Endothelial cell (in vitro differentiated cells): ENCODE measurements around the gene PDZD2. TPM values are rescaled to one million over a fixed set of nuclear protein-coding genes. Genes with fewer than 3 reads are reported as not detected.

Experiments used
- DNase-seq: peaks from one replicate; pipeline ENCODE4 v3.0.0; 2021; ENCODE audit warnings: low spot score
- H3K27ac Mint-ChIP-seq: one replicate; pipeline ENCODE4 v1.8.0; 2021; ENCODE audit warnings: mixed read lengths, inconsistent platforms; ENCODE audit not compliant: unreplicated experiment
- H3K27me3 Mint-ChIP-seq: one replicate; pipeline ENCODE4 v1.8.0; 2021; ENCODE audit warnings: mild to moderate bottlenecking, moderate library complexity, mixed read lengths, inconsistent platforms; ENCODE audit not compliant: unreplicated experiment
- H3K36me3 Mint-ChIP-seq: one replicate; pipeline ENCODE4 v1.8.0; 2021; ENCODE audit warnings: mild to moderate bottlenecking, low read depth, mixed read lengths, inconsistent platforms; ENCODE audit not compliant: unreplicated experiment
- H3K4me1 Mint-ChIP-seq: one replicate; pipeline ENCODE4 v1.8.0; 2021; ENCODE audit warnings: mild to moderate bottlenecking, mixed read lengths, inconsistent platforms; ENCODE audit not compliant: unreplicated experiment
- H3K4me3 Mint-ChIP-seq: one replicate; pipeline ENCODE4 v1.8.0; 2021; ENCODE audit warnings: mild to moderate bottlenecking, mixed read lengths, inconsistent platforms; ENCODE audit not compliant: unreplicated experiment
- H3K9me3 Mint-ChIP-seq: one replicate; pipeline ENCODE4 v1.8.0; 2021; ENCODE audit warnings: mixed read lengths, inconsistent platforms; ENCODE audit not compliant: unreplicated experiment
- total RNA-seq: library from RNA; stranded (reverse); fragmentation: NEBNext Ultra II Directional; extraction: Animal tissue kit (Norgen Biotek cat#: 25700); gene quantifications from one replicate; pipeline ENCODE4 v1.2.1, GENCODE V29; 2021; ENCODE audit not compliant: unreplicated experiment
- TF ChIP-seq, protein P1 (sequence below): fragments of 200-600 bp; sonication (generic); IDR thresholded peaks from one replicate; pipeline ENCODE4 v1.5.0; 2021; ENCODE audit warnings: antibody characterized with exemption; ENCODE audit not compliant: unreplicated experiment

The PDZD2 gene
- total RNA-seq, 1 donor from 2014 or later, result 71.1 TPM

DNA sequence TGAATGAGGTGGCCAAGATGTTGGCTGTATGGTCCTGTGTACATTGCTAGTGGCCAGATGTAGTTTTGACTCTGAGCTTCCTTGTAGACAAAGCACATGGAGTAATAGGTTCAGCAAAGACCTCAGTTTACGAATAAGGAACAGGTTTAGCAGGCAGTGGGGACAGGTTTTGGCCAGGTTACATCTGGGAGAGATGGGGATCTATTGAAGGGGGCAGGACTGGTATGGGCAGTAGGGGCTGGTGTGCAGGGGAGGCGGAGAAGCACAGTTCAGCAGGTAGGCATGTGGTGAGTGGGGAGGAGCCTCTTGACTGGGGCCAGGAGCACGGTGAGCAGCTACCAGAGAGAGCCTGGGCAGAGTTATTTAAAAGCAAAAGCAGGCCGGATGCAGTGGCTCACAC is 67.3 kb downstream of the PDZD2 start:
- Mint-ChIP-seq H3K36me3 (peaks cover 4% of the 10 kb centered on the region), H3K27me3 (peaks cover 11% of the 10 kb centered on the region), H3K4me3 (no peak overlapping the region), H3K27ac (no peak overlapping the region), H3K4me1 (peaks cover 21% of the 10 kb centered on the region), H3K9me3 (no peaks in the 10 kb centered on the region)
- DNase-seq, result no peak
- TF ChIP-seq, protein P1, sequence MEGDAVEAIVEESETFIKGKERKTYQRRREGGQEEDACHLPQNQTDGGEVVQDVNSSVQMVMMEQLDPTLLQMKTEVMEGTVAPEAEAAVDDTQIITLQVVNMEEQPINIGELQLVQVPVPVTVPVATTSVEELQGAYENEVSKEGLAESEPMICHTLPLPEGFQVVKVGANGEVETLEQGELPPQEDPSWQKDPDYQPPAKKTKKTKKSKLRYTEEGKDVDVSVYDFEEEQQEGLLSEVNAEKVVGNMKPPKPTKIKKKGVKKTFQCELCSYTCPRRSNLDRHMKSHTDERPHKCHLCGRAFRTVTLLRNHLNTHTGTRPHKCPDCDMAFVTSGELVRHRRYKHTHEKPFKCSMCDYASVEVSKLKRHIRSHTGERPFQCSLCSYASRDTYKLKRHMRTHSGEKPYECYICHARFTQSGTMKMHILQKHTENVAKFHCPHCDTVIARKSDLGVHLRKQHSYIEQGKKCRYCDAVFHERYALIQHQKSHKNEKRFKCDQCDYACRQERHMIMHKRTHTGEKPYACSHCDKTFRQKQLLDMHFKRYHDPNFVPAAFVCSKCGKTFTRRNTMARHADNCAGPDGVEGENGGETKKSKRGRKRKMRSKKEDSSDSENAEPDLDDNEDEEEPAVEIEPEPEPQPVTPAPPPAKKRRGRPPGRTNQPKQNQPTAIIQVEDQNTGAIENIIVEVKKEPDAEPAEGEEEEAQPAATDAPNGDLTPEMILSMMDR, result no peak

DNA sequence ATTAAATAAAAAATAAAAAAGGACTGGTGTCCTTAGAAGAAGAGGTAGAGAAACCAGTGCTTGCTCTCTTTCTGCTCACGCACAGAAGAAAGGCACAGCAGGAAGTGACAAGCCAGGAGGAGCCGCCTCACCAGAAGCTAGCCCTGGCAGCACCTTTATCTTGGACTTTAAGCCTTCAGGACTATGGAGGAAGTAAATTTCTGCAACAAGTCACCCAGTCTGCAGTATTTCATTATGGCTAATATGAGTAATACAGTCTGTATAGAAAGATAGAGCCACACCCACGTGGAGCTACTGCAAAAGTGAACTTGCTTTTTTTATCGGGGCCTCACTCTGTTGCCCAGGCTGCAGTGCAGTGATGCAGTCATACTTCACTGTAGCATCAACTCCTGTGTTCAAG is 68.4 kb downstream of the PDZD2 start:
- Mint-ChIP-seq H3K9me3 (no peaks in the 10 kb centered on the region), H3K4me1 (peaks cover 11% of the 10 kb centered on the region), H3K4me3 (no peak overlapping the region), H3K27ac (no peak overlapping the region), H3K27me3 (peaks cover 11% of the 10 kb centered on the region), H3K36me3 (peaks cover 4% of the 10 kb centered on the region)
- TF ChIP-seq, protein P1, result no peak
- no peak for DNase-seq

DNA sequence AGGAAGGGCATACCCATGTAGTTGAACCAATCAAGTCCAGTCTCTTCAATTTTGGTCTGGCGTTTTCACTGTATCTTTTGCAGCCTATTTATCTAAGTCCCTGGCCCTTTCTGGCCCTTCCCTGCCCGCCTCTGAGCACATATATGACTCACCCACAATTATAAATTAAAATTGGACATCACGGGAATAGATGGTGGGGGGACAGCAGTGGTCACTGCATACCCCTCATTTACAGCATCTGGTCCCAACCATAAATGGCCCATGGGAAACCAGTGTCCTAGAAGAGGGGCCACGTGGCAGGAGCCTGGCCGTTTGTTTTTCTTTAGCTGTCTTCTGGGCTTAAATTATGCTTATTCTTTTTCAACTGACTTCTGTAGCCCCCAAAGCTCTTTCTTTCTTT is 69.2 kb downstream of the PDZD2 start:
- Mint-ChIP-seq H3K27ac (no peak overlapping the region), H3K27me3 (peaks cover 11% of the 10 kb centered on the region), H3K36me3 (peaks cover 4% of the 10 kb centered on the region), H3K4me3 (no peak overlapping the region), H3K4me1 (peaks cover 5% of the 10 kb centered on the region), H3K9me3 (no peaks in the 10 kb centered on the region)
- TF ChIP-seq, protein P1, result no peak
- DNase-seq, result no peak

DNA sequence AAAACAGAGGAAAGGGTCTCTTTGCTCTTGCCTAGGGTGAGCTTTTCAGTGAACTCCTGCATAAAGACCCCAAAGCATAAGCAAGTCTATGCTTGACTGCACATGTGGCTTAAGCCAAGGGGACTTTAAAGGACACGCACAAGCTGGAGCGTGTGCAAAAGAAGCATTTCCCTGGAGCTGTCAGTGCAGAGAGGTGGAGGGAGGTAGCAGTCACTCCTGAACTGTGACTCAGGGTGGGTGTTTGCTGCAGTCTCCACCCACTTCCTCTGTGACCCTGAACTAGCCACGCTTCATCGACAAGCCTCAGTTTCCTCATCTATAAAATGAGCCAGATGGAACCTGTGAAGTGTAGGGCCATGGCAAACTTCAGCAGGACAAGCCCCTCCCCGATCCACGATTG is 72.4 kb downstream of the PDZD2 start:
- Mint-ChIP-seq H3K27me3 (peaks cover 2% of the 10 kb centered on the region), H3K36me3 (no peaks in the 10 kb centered on the region), H3K9me3 (no peaks in the 10 kb centered on the region), H3K4me1 (no peaks in the 10 kb centered on the region), H3K27ac (no peak overlapping the region), H3K4me3 (no peak overlapping the region)
- TF ChIP-seq, protein P1, result no peak
- DNase-seq, result no peak

DNA sequence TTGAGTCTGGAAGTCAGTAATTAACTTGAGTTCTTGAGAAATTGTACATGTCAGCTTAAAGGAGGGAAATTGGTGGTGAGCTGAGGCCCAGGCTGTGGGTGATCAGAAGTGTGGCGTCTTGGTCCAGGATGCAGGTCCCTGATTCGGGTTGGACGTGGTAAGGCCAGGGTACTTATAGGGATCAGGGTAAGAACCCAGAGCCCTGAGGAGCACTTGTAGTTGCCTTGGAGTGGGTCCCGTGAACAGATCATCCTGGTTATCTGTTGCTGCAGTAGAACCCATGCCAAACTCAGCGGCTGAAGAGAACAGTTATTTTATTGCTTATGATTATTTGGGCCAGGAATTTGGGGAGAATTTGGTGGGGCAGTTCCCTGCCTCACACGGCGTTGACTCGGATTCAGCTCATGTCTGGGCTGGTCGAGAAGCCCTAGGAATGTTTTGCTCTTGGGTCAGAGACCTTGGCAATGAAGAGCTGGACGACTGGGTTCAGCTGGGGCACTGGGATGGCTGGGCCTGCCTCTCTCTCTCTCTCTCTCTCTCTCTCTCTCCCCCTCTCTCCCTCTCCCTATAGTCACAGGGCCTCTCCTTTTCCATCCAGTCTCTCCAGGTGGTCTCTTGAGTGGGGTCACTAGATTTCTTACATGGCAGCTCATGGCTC is 73.1 kb downstream of the PDZD2 start:
- Mint-ChIP-seq H3K4me3 (no peak overlapping the region), H3K27ac (no peak overlapping the region), H3K4me1 (no peaks in the 10 kb centered on the region), H3K27me3 (peaks cover 2% of the 10 kb centered on the region), H3K36me3 (no peaks in the 10 kb centered on the region), H3K9me3 (no peaks in the 10 kb centered on the region)
- no peak for DNase-seq
- TF ChIP-seq, protein P1, result no peak
